ENCODE results near the gene ABHD16A.

ABHD16A gene

GRCh38 chr6:31662124-31662723 is 40.9 kb downstream of the ABHD16A start:
- DNase-seq (ENCODE audit: low read depth): no peak

GRCh38 chr6:31661262-31662123 is 41.6 kb downstream of the ABHD16A start:
- DNase-seq (ENCODE audit: low read depth): no peak

- DNase-seq (ENCODE audit: low read depth): peak; percentile 61
Measured at GRCh38 chr6:31660381-31661261, 42.5 kb downstream of the ABHD16A start, which contains the start of gene C6orf47. Gene C6orf47, minus strand, starts transcription at chr6:31660778. Its CDS starts 831 bp downstream, at chr6:31659947.

DNA sequence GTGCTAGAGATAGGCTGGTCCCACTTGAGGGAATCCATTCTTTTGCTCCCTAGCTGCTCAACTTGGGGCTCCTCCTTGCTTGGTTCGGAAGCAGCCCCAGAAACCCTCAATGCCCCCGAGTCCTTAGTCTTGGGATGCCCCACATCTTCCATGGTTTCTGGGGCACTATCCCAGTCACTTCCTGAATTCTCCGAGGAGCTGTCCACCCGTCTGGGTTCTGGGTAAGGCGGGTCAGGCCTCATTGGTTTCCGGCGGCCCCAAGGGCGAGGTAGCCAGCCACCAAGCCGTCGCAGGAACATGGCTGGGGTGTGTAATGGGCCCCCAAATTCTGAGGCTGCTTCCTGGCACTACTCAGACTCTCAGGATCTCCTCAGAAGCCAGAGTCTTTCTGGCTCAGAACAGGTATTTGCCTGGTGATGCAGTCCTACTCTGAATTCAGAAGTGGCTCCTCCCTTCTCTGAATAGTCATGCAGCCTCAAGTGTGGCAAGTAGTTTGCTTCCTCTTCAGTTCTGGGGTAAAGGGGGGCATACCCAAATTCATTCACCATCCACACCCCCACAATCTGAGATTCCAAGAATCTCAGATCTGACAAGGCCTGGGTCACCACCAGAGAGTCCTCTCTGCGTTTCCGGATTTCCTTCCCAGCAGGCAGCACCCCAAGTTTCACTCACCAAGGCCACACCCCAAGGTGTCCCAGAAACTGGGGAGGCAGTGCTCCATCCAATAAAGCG is 43.3 kb downstream of the ABHD16A start:
- no peak for DNase-seq (ENCODE audit: low read depth)

- no peak for DNase-seq (ENCODE audit: low read depth)
Measured at GRCh38 chr6:31658983-31659648, 44.0 kb downstream of the ABHD16A start.

DNA sequence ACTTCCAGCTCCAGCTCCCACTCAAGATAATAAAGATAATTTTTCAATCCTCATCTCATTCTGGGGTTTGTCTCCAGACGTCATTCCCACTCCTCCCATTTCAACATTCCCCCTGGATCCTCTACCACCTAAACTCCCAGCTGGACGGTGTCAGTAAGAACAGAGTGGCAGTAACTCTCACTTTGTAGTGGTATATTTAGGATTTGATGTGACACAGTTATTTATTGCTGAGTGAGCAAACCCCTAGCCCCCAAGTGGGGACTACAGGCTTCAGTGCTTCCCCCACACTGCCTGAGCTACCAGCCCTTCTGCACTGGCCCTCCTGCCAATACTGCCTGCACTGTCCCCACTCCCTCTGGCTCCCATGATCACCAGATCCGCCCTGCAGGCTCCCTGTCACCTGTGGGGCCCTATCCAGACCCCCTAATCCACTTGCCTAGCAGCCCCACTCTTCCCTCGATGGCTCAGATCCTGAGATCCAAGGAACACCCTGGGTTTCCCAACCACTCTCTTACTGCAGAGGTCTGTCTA is 44.9 kb downstream of the ABHD16A start:
- no peak for DNase-seq (ENCODE audit: low read depth)

GRCh38 chr6:31657406-31658157 is 45.5 kb downstream of the ABHD16A start:
- no peak for DNase-seq (ENCODE audit: low read depth)

- no peak for DNase-seq (ENCODE audit: low read depth)
Measured at GRCh38 chr6:31655349-31656237, 47.5 kb downstream of the ABHD16A start, which contains the start of gene APOM. Gene APOM, plus strand, starts transcription at chr6:31655894. Its CDS starts 73 bp downstream, at chr6:31655967.

- no peak for DNase-seq (ENCODE audit: low read depth)
Measured at GRCh38 chr6:31654574-31655348, 48.4 kb downstream of the ABHD16A start.

DNA sequence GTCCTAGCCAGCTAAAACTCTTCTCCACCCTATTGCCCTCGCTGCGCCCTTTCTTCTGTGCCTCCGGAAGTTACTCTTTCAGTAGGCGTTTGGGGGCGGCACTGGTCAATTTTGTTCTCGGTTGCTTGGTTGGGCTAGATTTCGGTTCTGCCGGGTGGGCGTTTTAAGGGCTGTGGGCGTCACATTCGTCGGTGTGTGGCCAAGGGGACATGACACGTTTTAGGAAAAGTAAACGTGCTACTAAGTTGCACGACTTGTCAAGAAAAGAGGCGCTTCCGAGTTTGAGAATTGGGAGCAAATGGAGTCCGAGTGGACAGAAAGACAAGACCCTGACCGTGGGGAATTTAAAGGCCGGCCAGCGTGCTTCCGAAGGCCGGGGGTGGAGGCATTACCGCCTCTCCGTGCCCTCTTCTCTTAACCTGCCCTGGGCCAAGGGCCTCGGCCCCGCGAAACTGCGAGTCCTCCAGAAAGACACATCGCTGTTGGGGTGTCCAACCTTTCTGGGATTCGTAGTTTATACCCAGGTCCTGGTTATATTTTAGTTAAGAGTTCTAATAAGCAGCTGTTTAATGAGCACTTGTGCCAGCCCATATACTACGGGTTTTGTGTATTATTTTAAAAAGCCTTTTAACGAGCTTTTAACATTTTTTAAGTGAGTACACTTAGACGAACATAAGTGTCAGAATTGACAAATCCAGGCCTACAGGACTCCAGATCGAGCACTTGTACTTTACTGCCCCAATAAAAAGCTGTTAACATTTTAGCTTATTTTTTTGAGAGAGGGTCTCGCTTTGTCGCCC is 50.0 kb downstream of the ABHD16A start:
- peak; percentile 85 for DNase-seq (ENCODE audit: low read depth)

DNA sequence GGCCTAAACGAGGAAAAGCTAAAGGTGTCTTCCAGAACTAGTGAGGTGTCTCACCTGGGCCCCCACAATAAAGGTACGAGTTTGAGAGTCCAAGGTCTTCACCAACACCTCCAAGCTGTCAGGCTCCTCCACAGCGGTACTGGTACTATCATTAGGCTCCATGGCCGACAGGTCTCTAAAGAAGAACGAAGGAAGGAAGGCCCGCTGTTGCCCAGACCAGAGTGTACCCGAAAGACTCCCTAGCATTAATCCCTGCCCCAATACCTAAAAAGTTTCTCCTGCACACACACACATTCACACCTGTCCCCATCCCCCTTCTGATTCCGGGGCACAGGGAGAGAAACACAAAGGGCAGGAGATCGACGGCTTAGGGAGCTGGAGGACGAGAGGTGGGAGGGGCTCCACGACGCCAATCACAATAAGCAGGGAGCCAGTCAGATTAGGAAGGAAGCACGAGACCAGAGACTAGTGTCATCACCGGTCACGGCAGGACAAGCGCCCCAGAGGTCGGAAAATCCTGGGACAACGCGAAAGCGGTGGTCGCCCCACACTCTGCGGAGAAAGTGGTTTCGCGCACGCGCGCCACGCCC is 51.4 kb downstream of the ABHD16A start:
- no peak for DNase-seq (ENCODE audit: low read depth)

- no peak for DNase-seq (ENCODE audit: low read depth)
Measured at GRCh38 chr6:31645325-31645724, 57.8 kb downstream of the ABHD16A start.

DNA sequence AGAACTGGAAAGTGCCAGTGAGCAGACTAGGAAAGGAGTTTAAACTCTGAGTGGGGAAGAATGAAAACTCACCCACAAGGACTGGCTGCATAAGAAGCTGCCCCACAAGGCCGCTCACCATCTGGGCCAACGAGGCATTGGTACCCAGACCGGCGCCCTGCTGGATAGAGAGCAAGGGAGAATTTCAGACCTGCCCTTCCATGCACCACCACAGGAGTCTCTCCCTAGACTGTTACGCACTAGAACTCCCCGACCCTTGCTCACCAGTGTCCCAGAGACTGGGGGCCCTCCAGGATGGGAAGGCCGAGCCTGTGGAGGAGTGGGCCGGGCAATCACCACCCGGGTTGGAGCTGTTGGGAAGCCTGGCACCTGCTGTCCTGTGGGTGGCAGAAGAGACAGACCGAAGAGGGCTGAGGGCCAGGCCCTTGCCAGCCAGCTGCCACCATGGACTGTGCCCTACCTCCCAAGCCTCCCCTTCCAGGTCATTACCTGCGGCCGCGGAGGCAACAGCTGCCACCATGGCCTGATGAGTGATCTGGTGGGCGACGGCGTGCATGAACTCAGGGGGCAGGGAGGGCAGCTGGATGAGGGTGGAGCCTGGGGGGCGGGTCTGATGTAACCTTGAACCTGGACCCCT is 59.2 kb downstream of the ABHD16A start:
- DNase-seq (ENCODE audit: low read depth): no peak

DNA sequence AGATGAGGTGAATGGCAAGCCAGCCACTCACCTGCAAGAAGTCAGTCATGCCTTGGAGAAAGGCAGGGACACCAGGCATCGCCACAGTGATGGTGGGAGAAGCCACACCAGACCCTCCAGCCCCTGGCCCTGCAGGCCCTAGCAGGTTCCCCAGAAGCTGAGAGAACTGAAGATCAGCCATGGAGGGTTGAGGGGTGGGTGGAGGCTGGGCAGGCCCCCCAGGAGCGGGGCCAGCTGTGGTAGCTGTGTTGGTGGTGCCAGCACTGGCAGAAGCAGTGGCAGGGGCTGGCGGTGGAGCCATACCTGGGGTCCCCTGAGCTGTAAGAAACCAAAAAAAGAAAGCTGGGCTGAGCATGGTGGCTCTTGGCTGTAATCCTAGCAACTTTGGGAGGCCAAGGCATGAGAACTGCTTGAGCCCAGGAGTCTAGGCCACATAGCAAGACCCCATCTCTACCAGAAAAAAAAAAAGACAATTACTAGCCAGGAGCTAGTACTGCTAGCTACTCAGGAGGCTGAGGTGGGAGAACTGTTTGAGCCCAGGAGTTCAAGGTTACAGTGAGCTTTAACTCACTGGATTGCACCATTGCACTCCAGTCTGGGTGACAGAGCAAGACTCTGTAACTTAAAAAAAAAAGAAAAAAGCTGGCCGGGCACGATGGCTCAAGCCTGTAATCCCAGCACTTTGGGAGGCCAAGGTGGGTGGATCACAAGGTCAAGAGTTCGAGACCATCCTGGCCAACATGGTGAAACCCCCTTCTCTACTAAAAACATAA is 60.1 kb downstream of the ABHD16A start:
- no peak for DNase-seq (ENCODE audit: low read depth)

DNA sequence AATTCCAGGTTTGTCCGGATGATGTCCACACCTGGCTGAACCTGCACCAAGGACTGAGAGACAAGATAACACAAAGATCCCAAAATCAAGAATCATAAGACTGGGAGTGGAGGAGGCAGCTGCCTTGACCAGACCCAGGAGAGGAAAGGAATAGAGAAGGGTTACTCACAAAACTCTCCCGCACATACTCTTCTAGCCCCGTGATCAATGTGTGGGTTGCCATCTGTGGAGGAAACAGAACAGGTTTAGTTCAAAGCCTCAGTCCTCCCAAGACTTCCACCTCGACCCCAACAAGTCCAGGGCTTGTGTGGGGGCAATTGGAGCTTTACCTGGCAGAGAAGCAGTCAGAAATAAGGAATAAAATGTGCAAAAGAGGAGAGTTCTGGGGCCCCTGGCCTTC is 61.8 kb downstream of the ABHD16A start:
- no peak for DNase-seq (ENCODE audit: low read depth)

DNA sequence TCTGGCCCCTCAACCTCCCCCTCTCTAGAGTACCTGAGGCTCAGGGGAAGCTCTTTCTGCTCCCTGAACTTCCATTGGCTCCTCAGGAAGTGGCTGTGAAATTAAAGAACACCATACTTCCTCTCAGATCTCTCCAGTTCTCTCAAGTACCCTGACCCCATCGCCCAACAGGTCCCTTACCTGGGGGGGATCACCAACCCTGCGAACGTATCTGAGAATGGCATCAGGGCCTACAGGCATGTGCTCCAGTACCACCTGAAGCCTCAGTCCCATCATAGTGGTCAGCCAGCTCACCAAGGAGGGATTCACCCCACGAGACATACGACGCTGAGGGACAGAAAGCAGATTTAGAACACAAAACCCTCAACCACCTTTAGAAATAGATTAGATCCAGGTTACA is 62.5 kb downstream of the ABHD16A start:
- no peak for DNase-seq (ENCODE audit: low read depth)
